Glomerular visceral epithelial cell (primary cell): ENCODE data around the gene CUL9.
"Not testable (repeated sequence)": the region's sequence is repeated elsewhere in the genome, so short reads cannot be mapped to it uniquely, and the experiment has no call there.

Experiments used
- DNase-seq: peaks from one replicate; pipeline ENCODE4 v3.0.0-alpha.2; 2016; ENCODE audit errors: extremely low spot score

CUL9 gene

GRCh38 chr6:43181942-43182860, at the start of gene CUL9:
CUL9 (plus strand) TSS chr6:43182196; CDS start chr6:43184311, 2,115 bp downstream.
- peak; percentile 75 for DNase-seq

- no peak for DNase-seq
These were observed 43.7 kb upstream of the CUL9 start for GRCh38 chr6:43138267-43138666.

GRCh38 chr6:43139973-43140372, 42.0 kb upstream of the CUL9 start:
- not testable (repeated sequence) for DNase-seq

GRCh38 chr6:43141644-43142043, 40.4 kb upstream of the CUL9 start:
- DNase-seq: no peak

- no peak for DNase-seq
These were observed 39.9 kb upstream of the CUL9 start for GRCh38 chr6:43142101-43142500.

- peak; percentile 89 for DNase-seq
These were observed 38.5 kb upstream of the CUL9 start for GRCh38 chr6:43143235-43144128.

GRCh38 chr6:43144879-43145278, 37.1 kb upstream of the CUL9 start:
- DNase-seq: no peak

- DNase-seq: no peak
These were observed 35.7 kb upstream of the CUL9 start for GRCh38 chr6:43146261-43146660.

GRCh38 chr6:43146709-43147688, 35.0 kb upstream of the CUL9 start:
- DNase-seq: no peak

- DNase-seq: no peak
These were observed 34.1 kb upstream of the CUL9 start for GRCh38 chr6:43147691-43148477.

GRCh38 chr6:43149265-43149664, 32.7 kb upstream of the CUL9 start:
- no peak for DNase-seq

GRCh38 chr6:43150051-43150751, 31.8 kb upstream of the CUL9 start:
- no peak for DNase-seq

GRCh38 chr6:43159599-43159998, 22.4 kb upstream of the CUL9 start:
- no peak for DNase-seq

- no peak for DNase-seq
These were observed 18.1 kb upstream of the CUL9 start for GRCh38 chr6:43163899-43164298.

- no peak for DNase-seq
These were observed 11.5 kb upstream of the CUL9 start for GRCh38 chr6:43170417-43170930.

GRCh38 chr6:43170931-43171706, 10.9 kb upstream of the CUL9 start, which contains the start of gene SRF:
SRF (plus strand) TSS chr6:43171269; CDS start chr6:43171657, 388 bp downstream.
- peak; percentile 100 for DNase-seq

GRCh38 chr6:43171707-43172103, 10.3 kb upstream of the CUL9 start:
- no peak for DNase-seq

GRCh38 chr6:43172104-43173007, 9.6 kb upstream of the CUL9 start:
- peak; percentile 50 for DNase-seq
